Right ventricle myocardium inferior (tissue), 1 donor: ENCODE data around the gene BLTP3B. TPM values are rescaled to one million over a fixed set of nuclear protein-coding genes. Genes with fewer than 3 reads are reported as not detected.

ENCODE experiments used
- ATAC-seq: fragments of 200-7000 bp; cut with Tn5 transposase; one replicate; pipeline ENCODE4 v1.9.1; 2020; ENCODE audit warnings: mild to moderate bottlenecking, moderate library complexity
- DNase-seq: peaks from one replicate; pipeline ENCODE4 v3.0.0; 2021; ENCODE audit errors: missing footprints
- intact Hi-C: fragments of 100-400 bp; cut with DNase I; formaldehyde crosslinking; loops from one replicate; pipeline ENCODE4 v1.11.0; 2022
- microRNA-seq: library from miRNA; unstranded; fragments of <30 nt; microRNA quantifications from one replicate; pipeline ENCODE4 v1.2.0, GENCODE V29; 2020
- total RNA-seq: library from RNA; stranded (reverse); fragmentation: NEBNext Ultra II Directional; extraction: Animal tissue kit (Norgen Biotek cat#: 25700); gene quantifications from one replicate; pipeline ENCODE4 v1.2.1, GENCODE V29; 2021
- donor health status: DM: no; HTN: yes; CAD: no; lungs with severe emphysema.

The BLTP3B gene
- total RNA-seq, 1 donor from 2014 or later = 10.7 TPM

GRCh38 chr12:100127766-100128511 is 14.7 kb downstream of the BLTP3B start:
- DNase-seq (no peak), ATAC-seq (peak; percentile 78)
- intact Hi-C loops = no loop called here

DNA sequence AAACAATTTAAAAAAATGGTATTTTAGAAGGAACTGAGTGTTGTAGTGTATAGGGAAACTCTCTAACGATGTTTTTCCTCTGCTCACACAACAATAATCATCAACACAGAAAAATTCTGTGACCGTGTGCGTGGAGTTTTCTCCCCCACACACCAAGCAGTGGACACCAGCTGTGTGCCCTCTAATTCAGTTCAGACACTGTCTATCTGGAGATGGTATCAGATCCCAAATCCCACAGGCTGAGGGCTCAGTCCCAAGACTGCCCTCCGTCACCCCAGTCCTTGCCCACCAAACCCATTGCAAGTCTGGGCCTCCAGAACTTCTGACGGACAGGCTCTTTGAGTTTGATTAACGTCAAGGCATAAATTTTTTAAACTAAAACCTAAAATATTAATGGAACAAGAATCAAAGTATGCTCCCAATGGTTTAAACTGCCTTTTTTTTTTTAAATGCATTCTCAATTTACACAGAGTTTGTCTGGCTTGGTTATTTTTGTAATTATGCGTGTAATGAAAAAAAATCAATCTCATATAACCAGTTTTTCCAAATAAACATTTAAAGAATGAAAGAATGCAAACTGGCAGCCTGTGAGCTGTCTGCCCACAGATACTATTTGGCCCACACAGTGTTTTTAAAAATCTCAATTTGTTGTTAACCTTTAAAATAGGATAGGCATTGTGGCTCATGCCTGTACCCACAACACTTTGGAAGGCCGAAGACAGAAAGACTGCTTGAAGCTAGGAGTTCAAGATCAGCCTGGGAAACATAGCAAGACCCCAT is 19.2 kb downstream of the BLTP3B start:
- intact Hi-C loops = no loop called here
- ATAC-seq = no peak
- DNase-seq = no peak

GRCh38 chr12:100120355-100120754 is 22.3 kb downstream of the BLTP3B start:
- ATAC-seq (no peak), DNase-seq (no peak)
- intact Hi-C loops = no loop called here

DNA sequence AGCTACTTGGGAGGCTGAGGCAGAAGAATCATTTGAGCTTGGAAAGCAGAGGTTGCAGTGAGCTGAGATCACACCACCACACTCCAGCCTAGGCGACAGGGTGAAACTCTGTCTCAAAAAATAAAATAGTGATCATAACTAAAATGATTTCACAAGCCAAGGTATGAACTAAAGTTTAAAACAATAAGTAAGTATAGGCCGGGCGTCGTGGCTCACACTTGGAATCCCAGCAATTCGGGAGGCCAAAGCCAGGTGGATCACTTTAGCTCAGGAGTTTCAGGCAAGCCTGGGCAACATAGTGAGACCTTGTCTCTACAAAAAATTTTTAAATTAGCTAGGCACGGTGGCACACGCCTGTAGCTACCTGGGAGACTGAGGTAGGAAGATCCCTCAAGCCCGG is 27.4 kb downstream of the BLTP3B start:
- intact Hi-C loops = no loop called here
- ATAC-seq (no peak), DNase-seq (no peak)

DNA sequence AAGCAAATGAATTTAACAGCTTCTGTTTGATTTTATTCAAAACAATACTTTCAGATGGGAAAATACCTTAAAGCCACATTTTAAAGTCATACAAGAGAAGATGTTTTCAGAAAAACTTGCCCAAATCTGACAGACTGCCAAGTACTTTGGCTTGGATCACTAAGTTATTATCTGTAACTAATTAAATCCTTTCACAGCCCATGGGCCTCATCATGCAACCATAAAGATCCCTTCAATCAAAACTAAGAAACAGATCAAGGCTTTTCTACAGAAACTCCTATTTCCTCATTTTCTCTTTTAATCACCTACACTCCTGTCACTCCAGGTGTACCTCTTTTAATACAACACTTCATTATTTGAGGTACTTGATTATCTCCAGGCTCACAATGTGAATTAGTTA is 28.1 kb downstream of the BLTP3B start:
- intact Hi-C loops = no loop called here
- ATAC-seq (no peak), DNase-seq (no peak)

GRCh38 chr12:100110276-100110675 is 32.4 kb downstream of the BLTP3B start:
- DNase-seq (no peak), ATAC-seq (no peak)
- intact Hi-C loops = no loop called here

DNA sequence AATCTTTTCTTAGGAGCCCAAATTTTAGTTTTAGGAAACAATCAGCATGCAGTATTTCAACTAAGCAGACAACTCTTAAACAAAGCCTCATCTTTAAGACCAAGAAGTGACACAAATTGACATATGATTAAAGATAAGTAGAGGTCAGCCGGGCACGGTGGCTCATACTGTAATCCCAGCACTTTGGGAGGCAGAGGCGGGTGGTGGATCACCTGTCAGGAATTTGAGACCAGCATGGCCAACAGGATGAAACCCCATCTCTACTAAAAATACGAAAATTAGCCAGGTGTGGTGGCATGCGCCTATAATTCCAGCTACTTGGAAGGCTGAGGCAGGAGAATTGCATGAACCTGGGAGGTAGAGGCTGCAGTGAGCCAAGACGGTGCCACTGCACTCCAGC is 35.8 kb downstream of the BLTP3B start:
- DNase-seq (peak; percentile 45), ATAC-seq (no peak)
- intact Hi-C loops = no loop called here

DNA sequence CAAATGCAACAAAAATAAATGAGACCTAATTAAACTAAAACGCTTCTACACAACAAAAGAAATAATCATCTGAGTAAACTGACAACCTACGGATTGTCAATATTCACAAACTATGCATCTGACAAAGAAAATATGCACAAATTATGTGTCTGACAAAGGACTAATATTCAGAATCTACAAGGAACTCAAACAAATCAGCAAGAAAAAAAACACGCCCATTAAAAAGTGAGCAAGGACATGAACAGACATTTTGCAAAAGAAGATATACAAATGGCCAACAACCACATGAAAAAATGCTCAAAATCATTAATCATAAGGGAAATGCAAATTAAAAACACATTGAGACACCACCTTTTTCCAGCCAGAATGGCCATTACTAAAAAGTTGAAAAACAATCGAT is 37.0 kb downstream of the BLTP3B start:
- DNase-seq (no peak), ATAC-seq (no peak)
- intact Hi-C loops = no loop called here

- no peak for DNase-seq
- intact Hi-C loops = no loop called here
These were observed 41.7 kb downstream of the BLTP3B start for GRCh38 chr12:100101000-100101399.

More at GRCh38 chr12:100101000-100101399, 41.7 kb downstream of the BLTP3B start:
- no peak for ATAC-seq

Small RNA genes within 50 kb of the gene (microRNA-seq; reads per million reads assigned to microRNA genes)
- not detected for gene MIR1827

Other genes starting within 250 kb of the BLTP3B start
- gene ANKS1B, start 157.9 kb downstream of the BLTP3B start, total RNA-seq = 2.3 TPM
- gene ACTR6, start 57.9 kb upstream of the BLTP3B start, total RNA-seq = 19.4 TPM
- gene DEPDC4, start 124.2 kb upstream of the BLTP3B start, total RNA-seq = 0.81 TPM
- 30.5 TPM for gene SCYL2, start 124.3 kb upstream of the BLTP3B start, total RNA-seq
- not detected for gene SLC17A8, start 214.2 kb upstream of the BLTP3B start, total RNA-seq